GM23338 (cell line): ENCODE measurements around the gene GLI3. TPM values are rescaled to one million over a fixed set of nuclear protein-coding genes. Genes with fewer than 3 reads are reported as not detected.

Source experiments
- EZH2 ChIP-seq: fragments of 200-600 bp; sonication (generic); IDR thresholded peaks from one replicate; pipeline ENCODE4 v1.8.0; 2017; ENCODE audit warnings: antibody characterized with exemption, mild to moderate bottlenecking, low read depth; ENCODE audit not compliant: unreplicated experiment
- NANOG ChIP-seq: IDR thresholded peaks from 2 replicates; pipeline ENCODE4 v1.6.1; 2016; ENCODE audit warnings: antibody characterized with exemption, borderline replicate concordance
- POLR2AphosphoS5 ChIP-seq: IDR thresholded peaks from 2 replicates; pipeline ENCODE4 v1.6.1; 2016; ENCODE audit warnings: antibody characterized with exemption, low read depth
- REST ChIP-seq: IDR thresholded peaks from one replicate; pipeline ENCODE4 v1.6.1; 2018; ENCODE audit warnings: antibody characterized with exemption; ENCODE audit not compliant: unreplicated experiment
- ZNF114 ChIP-seq: fragments of 250-450 bp; sonication (Bioruptor Pico); IDR thresholded peaks from 2 replicates; pipeline ENCODE4 v1.5.0; 2020; ENCODE audit warnings: mild to moderate bottlenecking, moderate library complexity
- ZNF331 ChIP-seq: fragments of 250-450 bp; sonication (Bioruptor Pico); IDR thresholded peaks from 2 replicates; pipeline ENCODE4 v1.5.0; 2020; ENCODE audit warnings: low read depth, mild to moderate bottlenecking, moderate library complexity
- ZNF462 ChIP-seq: fragments of 250-450 bp; sonication (Bioruptor Pico); IDR thresholded peaks from 2 replicates; pipeline ENCODE4 v1.5.0; 2020; ENCODE audit warnings: mild to moderate bottlenecking, moderate library complexity
- polyA plus RNA-seq: library from polyadenylated mRNA; unstranded; fragments of >200 nt; fragmentation: Nextera tagmentation; extraction: Ambion mirVana; gene quantifications from 2 replicates; pipeline ENCODE4 v1.2.1, GENCODE V29; 2016
- total RNA-seq: library from RNA; depleted of rRNA; stranded (reverse); fragments of >200 nt; shearing (Covaris generic); gene quantifications from 2 replicates; pipeline ENCODE4 v1.2.3, GENCODE V29; 2014

Gene GLI3
- total and polyA plus RNA-seq, 2 experiments from 2014 or later: 16.1 to 17.9 TPM

- no peak for TF ChIP-seq ZNF462 (CRISPR knock-in tag)
- no peak for TF ChIP-seq ZNF114 (CRISPR knock-in tag)
- TF ChIP-seq POLR2AphosphoS5: no peak
- TF ChIP-seq ZNF331 (CRISPR knock-in tag): no peak
- no peak for TF ChIP-seq EZH2
- TF ChIP-seq REST: no peak
- TF ChIP-seq NANOG: no peak
These were observed 152.7 kb downstream of the GLI3 start (continued) for GRCh38 chr7:42084263-42084662.
